ENCODE data around the gene ZC3H7A. TPM values are rescaled to one million over a fixed set of nuclear protein-coding genes. Genes with fewer than 3 reads are reported as not detected.

ZC3H7A gene
- total RNA-seq, 1 donor from 2014 or later: 163 TPM

DNA sequence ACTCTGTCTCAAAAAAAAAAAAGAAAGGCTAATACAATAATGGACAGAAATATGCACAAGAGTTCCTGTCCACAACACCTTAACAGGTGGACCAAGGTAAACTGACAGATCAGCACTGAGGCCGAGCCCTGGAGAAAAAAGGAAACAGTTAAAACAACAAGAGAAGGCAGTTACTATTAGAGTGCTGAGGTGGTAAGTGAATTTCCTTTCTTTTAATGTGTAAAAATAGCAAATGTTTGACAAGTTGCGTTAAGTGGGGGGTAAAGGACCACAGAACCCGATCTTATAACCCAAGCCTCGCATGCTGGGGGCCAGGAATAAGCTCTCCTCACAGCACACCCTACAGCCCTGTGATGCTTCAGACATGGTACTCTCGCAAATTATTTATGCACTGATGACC, 79.2 kb downstream of the ZC3H7A start:
- POLR2A ChIA-PET: interaction anchor here (0.6 to 0.7 kb wide), 2 partner anchors 16 to 64 kb away, joined by 3 to 9 read pairs; no protein-coding TSS in a partner anchor
- H3K36me3 Mint-ChIP-seq (ENCODE audit: low read depth): peaks cover 66% of the 10 kb centered on the region
- H3K4me3 Mint-ChIP-seq: no peak overlapping the region
- peaks cover 35% of the 10 kb centered on the region for H3K4me1 Mint-ChIP-seq
- ATAC-seq (ENCODE audit: low read depth) (no peak), DNase-seq (no peak)
- TF ChIP-seq, protein P1, sequence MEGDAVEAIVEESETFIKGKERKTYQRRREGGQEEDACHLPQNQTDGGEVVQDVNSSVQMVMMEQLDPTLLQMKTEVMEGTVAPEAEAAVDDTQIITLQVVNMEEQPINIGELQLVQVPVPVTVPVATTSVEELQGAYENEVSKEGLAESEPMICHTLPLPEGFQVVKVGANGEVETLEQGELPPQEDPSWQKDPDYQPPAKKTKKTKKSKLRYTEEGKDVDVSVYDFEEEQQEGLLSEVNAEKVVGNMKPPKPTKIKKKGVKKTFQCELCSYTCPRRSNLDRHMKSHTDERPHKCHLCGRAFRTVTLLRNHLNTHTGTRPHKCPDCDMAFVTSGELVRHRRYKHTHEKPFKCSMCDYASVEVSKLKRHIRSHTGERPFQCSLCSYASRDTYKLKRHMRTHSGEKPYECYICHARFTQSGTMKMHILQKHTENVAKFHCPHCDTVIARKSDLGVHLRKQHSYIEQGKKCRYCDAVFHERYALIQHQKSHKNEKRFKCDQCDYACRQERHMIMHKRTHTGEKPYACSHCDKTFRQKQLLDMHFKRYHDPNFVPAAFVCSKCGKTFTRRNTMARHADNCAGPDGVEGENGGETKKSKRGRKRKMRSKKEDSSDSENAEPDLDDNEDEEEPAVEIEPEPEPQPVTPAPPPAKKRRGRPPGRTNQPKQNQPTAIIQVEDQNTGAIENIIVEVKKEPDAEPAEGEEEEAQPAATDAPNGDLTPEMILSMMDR (IDR thresholded peaks at IDR 0.05): no peak
- no peaks in the 10 kb centered on the region for H3K9me3 Mint-ChIP-seq
- H3K27ac Mint-ChIP-seq: no peak overlapping the region
- intact Hi-C loops (cut with micrococcal nuclease): no loop called here
- H3K27me3 Mint-ChIP-seq: no peaks in the 10 kb centered on the region
- CTCF ChIA-PET: interaction anchor here (0.7 to 5.2 kb wide), 5 partner anchors 25 to 321 kb away, joined by 3 to 35 read pairs (median 4); partner anchors contain the start of gene TXNDC11

DNA sequence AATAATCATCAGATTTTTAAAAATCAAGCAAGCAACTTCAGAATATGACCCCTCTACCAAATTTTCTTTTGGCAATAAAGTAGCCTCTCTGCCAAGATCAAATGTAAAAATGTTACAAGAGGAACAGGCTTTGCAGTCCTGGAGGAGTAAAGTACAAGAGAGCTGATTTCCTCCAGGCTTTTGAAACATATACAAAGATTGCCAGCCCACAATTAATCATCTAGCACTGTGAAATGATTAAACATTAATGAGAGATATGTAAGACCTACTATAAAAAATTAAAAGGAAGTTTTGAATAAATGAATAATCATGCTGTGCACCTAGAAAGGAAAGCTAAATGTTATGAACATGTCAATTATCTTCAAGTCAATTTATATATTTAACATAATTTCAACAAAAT, 80.7 kb downstream of the ZC3H7A start:
- TF ChIP-seq, protein P1 (IDR thresholded peaks at IDR 0.05): no peak
- no peak overlapping the region for H3K27ac Mint-ChIP-seq
- ChIA-PET POLR2A (interaction anchor here (0.5 to 0.6 kb wide), 2 partner anchors 69 to 730 kb away, joined by 4 to 7 read pairs; no protein-coding TSS in a partner anchor), CTCF (interaction anchor here (1.3 to 5.2 kb wide), 4 partner anchors 9 to 752 kb away, joined by 4 to 49 read pairs (median 30); no protein-coding TSS in a partner anchor)
- H3K27me3 Mint-ChIP-seq: no peaks in the 10 kb centered on the region
- H3K9me3 Mint-ChIP-seq: no peaks in the 10 kb centered on the region
- intact Hi-C loops (cut with micrococcal nuclease): no loop called here
- no peak overlapping the region for H3K4me3 Mint-ChIP-seq
- peaks cover 61% of the 10 kb centered on the region for H3K36me3 Mint-ChIP-seq (ENCODE audit: low read depth)
- peaks cover 31% of the 10 kb centered on the region for H3K4me1 Mint-ChIP-seq
- DNase-seq (no peak), ATAC-seq (ENCODE audit: low read depth) (no peak)

DNA sequence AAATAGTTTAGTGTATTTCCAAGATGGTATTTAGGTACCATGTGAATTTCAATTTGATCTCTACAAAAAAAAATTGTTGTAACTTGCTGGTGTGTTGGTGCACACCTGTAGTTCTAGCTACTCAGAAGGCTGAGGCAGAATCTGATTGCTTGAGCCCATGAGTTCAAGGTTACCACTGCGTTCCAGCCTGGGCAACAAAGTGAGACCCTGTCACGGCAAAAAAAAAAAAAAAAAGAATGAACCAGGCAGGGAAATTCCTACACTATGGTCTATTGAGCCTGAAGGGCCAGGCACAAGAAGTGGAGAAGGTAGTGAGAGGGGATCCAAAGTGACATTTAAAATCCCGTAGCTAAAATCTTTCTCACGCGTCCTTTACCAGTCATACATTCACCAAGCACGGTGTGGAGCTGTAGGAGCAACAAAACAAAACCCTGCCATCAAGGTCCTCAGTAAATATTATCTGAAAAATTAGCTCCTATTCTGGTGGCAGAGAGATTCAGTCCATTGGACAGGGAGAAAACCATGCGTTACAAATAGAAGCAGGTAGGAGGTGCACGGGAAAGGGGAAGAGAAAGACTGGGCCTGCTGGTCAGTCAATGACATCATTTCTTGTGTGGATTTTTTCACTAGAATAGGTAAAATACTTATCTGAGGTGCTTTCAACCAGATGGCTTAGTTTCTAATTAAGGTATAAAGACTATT, 81.7 kb downstream of the ZC3H7A start:
- ATAC-seq (ENCODE audit: low read depth) (peak; percentile 29), DNase-seq (no peak)
- TF ChIP-seq, protein P1 (IDR thresholded peaks at IDR 0.05): no peak
- CTCF ChIA-PET: interaction anchor here (0.5 to 5.2 kb wide), 24 partner anchors 17 to 767 kb away, joined by 3 to 49 read pairs (median 4); partner anchors contain the start of gene ZC3H7A
- no peaks in the 10 kb centered on the region for H3K27me3 Mint-ChIP-seq
- POLR2A ChIA-PET: interaction anchor here (0.7 to 1.4 kb wide), 7 partner anchors 33 to 765 kb away, joined by 3 to 8 read pairs (median 6); partner anchors contain the start of genes SNN and ZC3H7A
- intact Hi-C loops (cut with micrococcal nuclease): loop anchor here (2.0 kb wide), 2 partner anchors 65 to 761 kb away; no protein-coding TSS in a partner anchor
- no peaks in the 10 kb centered on the region for H3K9me3 Mint-ChIP-seq
- H3K4me1 Mint-ChIP-seq: peaks cover 36% of the 10 kb centered on the region
- H3K27ac Mint-ChIP-seq: peak overlapping the region; percentile 50
- H3K4me3 Mint-ChIP-seq: no peak overlapping the region
- peaks cover 61% of the 10 kb centered on the region for H3K36me3 Mint-ChIP-seq (ENCODE audit: low read depth)

DNA sequence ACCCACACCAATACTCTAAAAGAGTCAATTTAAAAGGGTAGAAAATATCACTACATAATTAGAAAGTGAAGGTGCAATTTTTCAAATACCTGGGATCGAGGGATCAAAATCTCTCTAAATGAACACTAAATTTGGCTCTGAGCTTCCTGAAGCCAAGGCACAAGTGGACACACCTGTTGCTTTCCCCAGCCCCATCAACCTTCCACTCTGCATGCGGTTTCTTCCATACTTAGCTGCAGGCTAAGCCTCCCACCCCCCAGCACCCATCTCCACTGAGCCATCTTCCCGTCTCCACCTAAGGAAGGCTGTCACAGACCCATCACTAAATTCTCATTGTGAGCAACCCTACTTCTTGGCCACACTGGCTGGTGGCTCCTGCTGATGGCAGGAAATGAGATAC, 84.9 kb downstream of the ZC3H7A start:
- Mint-ChIP-seq H3K36me3 (ENCODE audit: low read depth) (peaks cover 66% of the 10 kb centered on the region), H3K9me3 (no peaks in the 10 kb centered on the region), H3K4me3 (no peak overlapping the region), H3K4me1 (peaks cover 31% of the 10 kb centered on the region), H3K27me3 (no peaks in the 10 kb centered on the region), H3K27ac (no peak overlapping the region)
- intact Hi-C loops (cut with micrococcal nuclease): no loop called here
- ChIA-PET CTCF (interaction anchor here (0.9 to 3.7 kb wide), 6 partner anchors 12 to 749 kb away, joined by 3 to 19 read pairs (median 4); no protein-coding TSS in a partner anchor), POLR2A (interaction anchor here (0.6 to 1.4 kb wide), 3 partner anchors 66 to 747 kb away, joined by 3 to 7 read pairs (median 4); no protein-coding TSS in a partner anchor)
- TF ChIP-seq, protein P1 (IDR thresholded peaks at IDR 0.05): no peak
- ATAC-seq (ENCODE audit: low read depth): no peak
- no peak for DNase-seq

DNA sequence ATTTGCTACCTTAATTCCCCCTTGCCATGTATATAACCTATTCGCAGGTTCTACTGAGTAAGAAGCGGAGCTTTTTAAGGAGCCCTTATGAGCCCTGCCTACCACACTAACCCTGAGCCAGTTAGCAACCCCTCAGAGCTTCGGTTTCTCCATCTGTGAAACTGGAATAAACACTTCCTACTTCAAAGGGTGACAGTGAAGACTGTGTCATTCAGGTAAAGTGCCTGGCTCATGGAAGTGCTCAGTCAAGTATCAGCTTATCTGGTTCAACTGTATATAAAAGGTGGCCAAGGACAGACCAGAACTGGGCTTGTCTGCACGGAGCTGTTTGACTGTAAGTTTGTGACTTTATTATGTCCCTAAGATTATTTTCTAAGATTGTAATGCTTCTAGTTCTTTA, 85.4 kb downstream of the ZC3H7A start:
- DNase-seq (no peak), ATAC-seq (ENCODE audit: low read depth) (no peak)
- H3K27ac Mint-ChIP-seq: no peak overlapping the region
- TF ChIP-seq, protein P1 (IDR thresholded peaks at IDR 0.05): no peak
- no peaks in the 10 kb centered on the region for H3K9me3 Mint-ChIP-seq
- H3K4me1 Mint-ChIP-seq: peaks cover 29% of the 10 kb centered on the region
- H3K27me3 Mint-ChIP-seq: no peaks in the 10 kb centered on the region
- peaks cover 66% of the 10 kb centered on the region for H3K36me3 Mint-ChIP-seq (ENCODE audit: low read depth)
- intact Hi-C loops (cut with micrococcal nuclease): no loop called here
- POLR2A ChIA-PET: interaction anchor here (0.6 to 1.4 kb wide), 3 partner anchors 42 to 746 kb away, joined by 3 to 7 read pairs (median 3); no protein-coding TSS in a partner anchor
- no peak overlapping the region for H3K4me3 Mint-ChIP-seq
- CTCF ChIA-PET: interaction anchor here (0.9 to 2.5 kb wide), 5 partner anchors 13 to 748 kb away, joined by 3 to 17 read pairs (median 4); no protein-coding TSS in a partner anchor
